Hematopoietic multipotent progenitor cell treated with erythropoietin and hydrocortisone succinate and interleukin-3 and kit ligand, for 4 days (in vitro differentiated cells): ENCODE results near the gene ADCY9.
"Not testable (repeated sequence)": the region's sequence is repeated elsewhere in the genome, so short reads cannot be mapped to it uniquely, and the experiment has no call there.

ENCODE experiments used
- DNase-seq: peaks from one replicate; pipeline ENCODE4 v3.0.0-alpha.2; 2015

Gene ADCY9

DNA sequence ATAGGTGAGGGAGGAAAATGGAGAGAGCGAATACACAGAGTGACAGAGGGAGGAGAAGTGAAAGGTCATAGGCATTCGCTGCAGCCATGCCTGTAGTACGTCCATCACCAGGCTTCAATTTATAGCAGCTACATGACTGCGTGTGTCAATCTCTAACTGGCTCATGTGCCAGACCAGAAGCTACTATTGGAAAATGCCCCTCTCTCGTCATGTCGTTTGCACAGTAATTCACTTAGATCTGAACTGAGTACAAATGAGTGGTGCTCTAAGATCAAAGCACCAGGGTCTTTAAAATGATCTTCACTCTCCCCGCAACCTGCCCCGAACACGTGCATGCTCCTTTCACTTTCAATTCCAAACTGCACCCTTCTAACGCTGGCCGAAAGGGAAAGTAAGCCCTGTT, 51.3 kb downstream of the ADCY9 start:
- no peak for DNase-seq

DNA sequence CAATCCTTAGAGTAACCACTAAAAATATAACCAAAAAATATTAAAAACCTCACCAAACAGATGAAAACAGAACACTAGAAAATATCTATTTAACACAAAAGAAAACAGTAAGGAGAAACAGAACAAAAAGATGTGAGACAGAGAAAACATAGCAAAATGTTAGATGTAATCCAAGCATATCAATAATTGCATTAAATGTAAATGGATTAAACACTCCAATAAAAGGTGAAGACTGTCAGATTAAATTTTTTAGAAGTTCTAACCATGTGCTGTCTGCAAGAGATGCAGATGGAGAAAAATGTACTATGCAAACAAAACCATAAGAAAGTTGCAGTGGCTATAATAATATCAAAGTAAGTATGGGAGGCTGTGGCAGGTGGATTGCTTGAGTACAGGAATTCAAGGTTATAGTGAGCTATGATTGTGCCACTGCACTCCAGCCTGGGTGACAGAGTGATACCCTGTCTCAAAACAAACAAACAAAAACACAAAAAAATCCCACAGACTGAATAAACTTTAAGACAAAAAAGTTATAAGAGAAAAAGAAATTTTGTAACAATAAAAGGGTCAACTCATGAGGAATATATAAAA, 53.9 kb downstream of the ADCY9 start:
- no peak for DNase-seq

DNA sequence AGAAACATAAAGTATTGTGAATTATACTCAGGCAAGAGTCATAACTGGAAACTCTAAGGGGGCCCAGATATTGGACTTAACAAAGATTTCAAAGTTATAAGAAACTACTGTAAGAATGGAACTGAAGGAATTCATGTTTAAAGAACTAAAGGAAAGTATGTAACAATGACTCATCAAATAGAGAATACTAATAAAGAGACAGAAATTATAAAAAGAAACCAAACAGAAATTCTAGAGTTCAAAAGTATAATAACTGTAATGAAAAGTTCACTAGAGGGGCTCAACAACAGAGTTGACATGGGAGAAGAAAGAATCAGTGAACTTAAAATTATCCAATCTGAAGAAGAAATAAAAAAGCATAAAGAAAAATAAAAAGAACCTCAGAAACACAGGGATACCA, 55.4 kb downstream of the ADCY9 start:
- no peak for DNase-seq

DNA sequence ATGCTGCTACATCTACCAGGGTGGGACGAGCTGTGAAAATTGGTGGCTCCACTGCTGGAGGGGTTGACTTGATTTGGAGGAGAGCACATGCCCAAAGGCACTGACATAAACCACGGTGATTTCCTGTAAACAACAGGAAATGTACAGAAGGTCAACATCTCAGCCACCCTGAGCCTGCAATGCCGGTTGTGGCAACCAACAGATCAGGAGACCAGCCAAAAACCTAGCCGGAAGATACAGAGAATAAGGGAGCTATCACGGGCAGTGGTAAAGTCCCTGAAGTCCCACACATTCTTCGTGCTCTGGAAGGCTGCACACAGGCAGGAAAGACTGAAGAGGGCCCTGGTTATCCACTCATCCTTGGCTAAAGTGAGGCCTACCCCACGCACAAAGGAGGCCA, 56.2 kb downstream of the ADCY9 start:
- no peak for DNase-seq

DNA sequence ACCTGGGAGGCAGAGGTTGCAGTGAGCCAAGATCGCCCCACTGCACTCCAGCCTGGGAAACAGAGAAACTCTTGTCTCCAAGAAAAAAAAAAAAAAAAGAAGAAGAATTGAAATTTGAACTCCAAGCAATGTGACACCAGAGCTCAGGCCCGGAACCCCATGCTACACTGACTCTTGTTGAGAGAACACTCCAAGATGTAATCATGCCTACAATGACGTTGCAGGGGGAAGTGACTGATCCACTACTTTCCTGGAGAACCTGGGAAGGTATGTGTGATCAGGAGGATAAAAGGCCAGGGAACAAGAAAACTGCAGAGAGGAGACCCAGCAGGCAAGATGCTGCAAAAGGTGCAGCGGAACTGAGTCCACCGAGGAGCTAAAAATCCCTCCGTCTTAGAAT, 57.9 kb downstream of the ADCY9 start:
- DNase-seq: no peak

DNA sequence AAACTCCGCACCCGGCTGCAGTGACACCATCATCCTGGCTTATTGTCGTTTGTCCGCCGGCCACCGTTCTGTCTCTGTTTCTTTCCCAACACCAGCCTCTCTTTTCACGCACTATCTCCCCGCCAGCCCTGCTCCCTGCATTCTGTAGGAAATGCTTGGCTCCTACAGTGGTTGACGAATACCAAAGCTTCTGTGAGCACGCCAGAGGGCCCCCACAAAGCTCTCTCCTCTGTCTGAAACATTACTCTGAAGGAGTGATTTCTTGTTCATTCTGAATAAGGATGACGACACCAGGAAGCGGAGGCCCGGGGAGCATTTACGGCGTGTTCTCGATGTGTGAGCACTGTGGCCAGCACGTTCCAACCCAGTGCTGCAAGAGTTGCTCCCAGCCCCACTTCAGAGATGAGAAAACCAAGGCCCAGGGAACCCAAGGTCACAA, 58.8 kb downstream of the ADCY9 start:
- DNase-seq: no peak

DNA sequence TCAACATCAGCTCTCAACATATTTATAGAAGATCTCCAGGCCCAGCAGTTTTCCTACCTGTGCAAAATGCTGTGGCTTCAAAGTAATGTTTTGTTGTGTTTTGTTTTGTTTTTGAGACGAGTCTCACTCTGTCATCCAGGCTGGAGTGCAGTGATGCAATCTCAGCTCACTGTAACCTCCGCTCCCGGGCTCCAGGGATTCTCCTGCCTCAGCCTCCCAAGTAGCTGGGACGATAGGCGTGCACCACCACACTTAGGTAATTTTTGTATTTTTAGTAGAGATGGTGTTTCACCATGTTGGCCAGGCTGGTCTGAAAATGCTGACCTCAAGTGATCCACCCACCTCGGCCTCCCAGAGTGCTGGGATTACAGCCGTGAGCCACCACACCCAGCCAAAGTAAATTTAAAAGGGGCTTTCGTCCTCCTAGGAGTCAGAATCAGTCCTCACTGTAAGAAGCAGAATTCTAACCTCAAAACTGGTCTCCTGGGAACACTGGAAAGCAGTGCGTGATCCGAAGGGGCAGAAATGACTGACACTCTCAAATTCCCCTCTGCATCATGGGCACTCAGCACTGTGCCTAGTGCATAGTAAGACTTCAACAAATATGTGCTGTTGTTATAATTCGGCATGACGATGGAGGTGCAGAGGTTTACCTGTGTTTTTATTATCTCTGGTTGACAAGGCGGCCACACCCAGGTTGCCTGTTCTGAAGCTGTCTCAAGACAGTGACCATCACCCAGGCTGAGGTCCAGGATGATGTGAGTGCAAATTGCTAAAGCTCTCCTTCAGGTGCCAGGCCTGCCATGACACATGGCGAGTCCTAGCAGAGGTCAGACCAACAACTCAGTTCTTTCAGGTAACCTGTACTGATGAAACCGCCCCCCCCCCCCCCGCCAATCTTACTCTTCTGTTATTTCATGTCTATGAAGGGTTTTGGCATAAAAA, 59.8 kb downstream of the ADCY9 start:
- no peak for DNase-seq

DNA sequence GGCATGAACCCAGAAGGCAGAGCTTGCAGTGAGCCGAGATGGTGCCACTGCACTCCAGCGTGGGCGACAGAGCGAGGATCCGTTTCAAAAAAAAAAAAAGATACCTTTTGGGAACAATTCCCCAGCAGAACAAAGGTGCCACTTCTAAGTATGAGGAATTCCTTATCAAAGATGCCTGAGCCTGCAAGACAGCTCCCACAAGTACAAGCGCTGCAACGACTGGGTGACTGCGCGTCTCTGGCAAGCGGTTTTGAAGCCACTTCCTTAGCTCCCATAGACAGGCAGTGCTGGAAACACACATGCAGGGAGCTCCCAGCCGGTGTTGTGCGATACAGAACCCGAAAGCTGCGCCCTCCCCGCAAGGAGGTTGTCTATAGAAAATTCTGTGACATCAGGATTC, 60.5 kb downstream of the ADCY9 start:
- no peak for DNase-seq

DNA sequence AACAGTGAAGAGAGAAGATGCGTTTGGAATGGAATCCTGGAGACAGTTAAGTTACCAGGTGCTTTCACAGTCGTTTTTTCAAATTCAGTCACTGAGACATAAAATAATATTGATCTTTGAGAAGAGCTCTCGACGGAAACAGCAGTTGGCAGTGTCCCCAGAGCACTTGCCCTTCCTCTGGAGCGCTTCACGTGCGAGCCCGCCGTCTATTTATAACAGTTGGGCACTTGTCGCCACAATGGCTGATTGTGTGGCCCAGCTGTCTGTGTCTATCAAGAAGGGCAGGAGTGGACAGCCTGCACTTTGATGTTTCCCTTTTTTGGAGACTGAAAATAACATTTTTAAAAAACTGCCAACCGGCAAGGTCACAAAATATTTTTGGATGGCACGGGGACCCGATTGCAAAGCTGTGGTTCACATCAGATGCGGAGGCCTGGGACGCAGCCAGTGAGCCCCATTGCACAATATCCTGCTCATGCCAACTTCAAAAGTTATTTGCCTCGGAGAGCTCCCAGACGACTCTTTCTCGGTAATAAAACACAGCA, 62.9 kb downstream of the ADCY9 start:
- DNase-seq: peak; percentile 84

DNA sequence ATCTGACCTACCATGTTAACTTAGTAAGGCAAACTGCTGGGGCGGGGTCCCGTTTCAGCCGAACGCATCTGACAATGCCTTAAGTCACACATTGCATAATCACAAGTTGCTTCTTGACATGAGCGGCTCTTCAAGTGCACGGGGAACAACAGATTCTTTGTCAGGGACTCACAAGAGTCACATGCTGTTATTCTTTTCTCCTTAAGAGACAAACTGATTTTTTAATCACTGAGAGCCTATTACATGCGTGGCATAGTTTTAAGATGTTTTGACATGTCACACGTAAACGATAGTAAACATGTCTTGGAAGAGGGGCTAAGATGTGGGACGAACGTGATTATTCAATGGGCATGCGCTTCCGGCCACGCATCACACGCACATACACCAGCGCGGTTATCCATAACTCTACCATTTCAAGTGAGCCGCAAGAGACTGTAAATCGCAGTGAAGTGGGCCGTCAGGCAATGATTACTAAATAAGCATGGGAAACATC, 63.4 kb downstream of the ADCY9 start:
- DNase-seq: peak; percentile 57

DNA sequence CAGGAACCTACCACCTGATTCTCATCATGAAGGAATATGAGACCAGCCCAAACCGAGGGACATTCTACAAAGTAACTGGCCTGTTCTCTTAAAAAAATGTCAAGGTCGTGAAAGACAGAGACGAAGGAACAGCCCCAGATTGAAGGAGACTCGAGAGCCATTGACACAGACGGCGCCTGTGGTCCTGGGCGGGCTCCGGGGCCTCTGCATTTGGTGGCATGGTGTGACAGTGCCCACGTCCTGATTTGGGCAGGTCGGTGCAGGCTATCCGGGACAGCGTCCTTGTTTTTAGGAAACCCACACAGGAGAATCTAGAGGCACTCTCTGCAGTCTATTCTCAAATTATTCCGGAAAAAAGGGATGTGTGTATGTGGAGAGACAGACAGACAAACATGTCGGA, 64.1 kb downstream of the ADCY9 start:
- no peak for DNase-seq

DNA sequence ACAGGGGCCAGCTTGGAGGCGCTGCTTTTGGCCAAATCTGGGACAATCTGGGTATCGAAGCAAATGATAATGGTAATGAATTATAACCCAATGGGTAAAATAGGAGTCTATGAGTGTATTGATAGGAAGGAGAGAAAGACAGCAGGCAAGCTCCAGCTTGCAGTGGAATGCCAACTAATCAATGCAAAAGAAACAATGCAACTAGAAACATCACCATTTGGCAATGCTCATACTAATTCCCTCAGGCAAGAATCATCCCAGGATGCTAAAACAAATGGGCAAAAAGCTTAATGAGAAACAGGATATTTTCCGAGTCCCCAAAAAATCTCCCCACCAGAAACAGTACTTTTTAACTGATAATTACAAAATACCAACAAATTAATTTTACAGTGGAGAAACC, 64.7 kb downstream of the ADCY9 start:
- DNase-seq: no peak

DNA sequence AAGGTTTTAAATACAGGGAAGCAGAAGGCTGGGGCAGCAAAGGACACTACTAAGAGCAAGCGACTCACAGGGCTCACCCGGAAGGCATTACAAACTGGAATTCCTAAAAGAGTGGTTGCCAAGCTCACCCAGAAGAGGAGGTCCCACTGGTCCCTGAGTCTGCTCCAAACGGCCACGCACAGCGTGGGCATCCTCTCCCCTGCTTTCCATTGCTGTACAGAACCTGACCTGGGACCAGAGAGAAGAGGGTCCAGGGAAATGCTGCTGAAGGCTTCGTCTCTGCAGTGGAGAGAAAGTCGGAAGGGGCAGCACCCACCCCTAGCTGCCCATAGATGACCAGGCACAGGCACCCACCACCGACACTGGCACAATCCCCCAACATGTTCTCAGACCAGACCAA, 67.2 kb downstream of the ADCY9 start:
- DNase-seq: no peak

DNA sequence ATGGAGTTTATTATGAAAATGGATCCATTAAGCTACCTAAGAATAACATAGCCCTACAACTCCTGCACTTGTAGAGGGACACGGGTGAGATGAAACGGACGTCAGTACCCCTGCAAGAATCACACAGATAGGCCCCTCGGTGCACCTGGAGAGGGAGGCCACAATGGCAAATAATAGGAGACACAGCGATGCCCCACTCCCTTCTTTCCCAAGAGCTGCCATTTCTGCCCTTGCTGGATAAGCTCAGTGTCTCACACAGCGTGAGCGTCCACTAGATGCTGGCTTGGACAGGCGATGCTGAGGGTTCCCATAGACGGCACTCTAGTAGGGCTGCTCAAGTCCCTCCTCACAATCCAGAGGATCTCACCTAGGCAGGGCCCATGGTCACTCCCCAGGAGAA, 67.8 kb downstream of the ADCY9 start:
- DNase-seq: no peak

DNA sequence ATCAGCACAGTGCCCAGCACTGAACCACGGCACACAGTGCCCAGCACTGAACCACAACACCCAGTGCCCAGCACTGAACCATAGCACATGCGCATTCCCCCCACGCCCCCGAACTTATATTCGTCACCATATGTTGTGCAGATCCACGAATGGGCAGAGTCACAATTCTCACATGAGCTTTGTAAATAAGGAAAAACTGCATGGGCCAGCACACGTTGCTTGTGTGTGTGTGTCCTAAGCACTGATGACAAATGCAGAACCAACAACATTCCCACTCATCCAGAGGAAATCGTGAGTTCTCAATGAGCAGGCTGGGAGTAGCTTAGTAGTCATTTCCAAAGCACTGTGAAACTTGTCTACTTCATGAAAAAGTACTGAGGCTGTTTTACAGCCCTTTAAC, 70.0 kb downstream of the ADCY9 start:
- DNase-seq: no peak

DNA sequence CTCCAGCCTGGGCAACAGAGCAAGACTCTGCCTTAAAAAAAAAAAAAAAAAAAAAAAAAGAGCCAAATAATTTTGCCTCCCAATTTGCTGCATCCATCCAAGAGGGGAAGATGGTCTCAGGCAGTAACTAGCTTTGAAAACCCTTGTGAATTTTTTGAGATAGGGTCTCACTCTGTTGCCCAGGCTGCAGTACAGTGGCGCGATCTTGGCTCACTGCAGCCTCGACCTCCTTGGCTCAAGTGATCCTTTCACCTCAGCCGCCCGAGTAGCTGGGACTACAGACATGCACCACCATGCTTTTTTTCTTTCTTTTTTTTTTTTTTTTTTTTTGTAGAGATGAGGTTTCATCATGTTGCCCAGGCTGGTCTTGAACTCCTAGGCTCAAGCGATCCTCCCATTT, 70.7 kb downstream of the ADCY9 start:
- DNase-seq: not testable (repeated sequence)

DNA sequence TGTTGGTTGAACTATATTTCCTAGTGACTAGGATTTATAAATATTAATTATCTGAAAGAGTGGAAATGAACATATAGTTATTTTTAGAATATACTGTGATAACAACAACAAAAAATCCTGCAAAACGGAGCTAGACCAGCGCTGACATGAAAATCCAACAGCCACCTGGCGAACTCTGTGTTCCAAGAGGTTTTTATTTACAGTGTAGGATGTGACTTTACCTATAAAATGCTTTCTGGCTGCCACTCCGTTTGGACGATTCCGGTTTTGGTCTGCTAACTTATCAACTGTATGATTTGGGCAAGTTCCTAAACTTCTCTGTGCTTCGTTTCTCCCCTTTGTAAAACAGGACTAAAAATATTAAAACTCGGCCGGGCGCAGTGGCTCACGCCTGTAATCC, 73.7 kb downstream of the ADCY9 start:
- DNase-seq: no peak

DNA sequence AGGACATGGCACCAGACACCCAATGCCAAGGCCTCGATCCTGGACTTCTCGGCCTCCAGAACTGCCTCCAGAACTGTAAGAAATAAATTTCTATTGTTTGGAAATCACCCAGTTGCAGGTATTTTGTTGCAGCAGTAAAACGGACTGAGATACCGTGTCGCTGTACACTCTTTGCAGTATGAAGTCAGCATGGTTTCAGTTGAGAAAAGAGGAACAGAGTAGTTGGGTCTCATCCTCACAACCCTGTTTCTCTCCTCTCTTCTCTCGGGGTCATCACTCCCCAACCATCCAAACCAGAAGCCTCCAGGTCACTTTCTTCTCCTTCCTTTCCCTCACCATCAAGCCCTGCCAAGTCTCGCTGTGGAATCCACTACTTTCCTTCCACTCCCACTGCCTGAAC, 77.8 kb downstream of the ADCY9 start:
- DNase-seq: no peak

DNA sequence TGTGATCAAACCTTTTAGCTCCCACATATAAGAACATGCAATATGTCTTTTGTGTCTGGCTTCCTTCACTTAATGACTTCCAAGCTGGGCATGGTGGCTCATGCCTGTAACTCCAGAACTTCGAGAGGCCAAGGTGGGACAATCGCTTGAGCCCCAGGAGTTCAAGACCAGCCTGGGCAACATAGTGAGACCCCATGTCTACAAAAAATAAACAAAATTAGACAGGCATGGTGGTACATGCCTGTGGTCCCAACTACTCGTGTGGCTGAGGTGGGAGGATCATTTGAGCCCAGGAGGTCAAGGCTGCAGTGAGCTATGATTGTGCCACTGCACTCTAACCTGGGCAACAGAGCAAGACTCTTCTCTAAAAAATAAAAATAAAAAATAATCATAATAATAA, 79.3 kb downstream of the ADCY9 start:
- not testable (repeated sequence) for DNase-seq

DNA sequence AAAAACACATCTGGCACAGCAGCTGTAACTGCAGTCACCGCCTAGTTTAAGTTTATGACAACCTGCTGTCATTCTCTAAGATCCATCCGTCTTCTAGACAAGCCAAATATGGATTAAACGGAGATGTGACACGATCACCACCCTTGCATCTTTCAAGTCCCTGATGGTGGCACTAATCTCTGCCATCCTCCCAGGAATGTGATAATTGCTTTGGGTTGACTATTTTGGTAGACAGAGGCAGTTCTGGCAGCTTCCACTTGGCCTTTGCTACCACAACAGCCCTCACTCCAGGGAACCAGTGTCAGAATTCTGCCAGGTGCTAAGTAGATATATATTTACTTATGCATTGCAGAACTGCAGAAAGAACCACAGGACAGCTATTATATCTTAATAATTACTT, 81.3 kb downstream of the ADCY9 start:
- DNase-seq: no peak

DNA sequence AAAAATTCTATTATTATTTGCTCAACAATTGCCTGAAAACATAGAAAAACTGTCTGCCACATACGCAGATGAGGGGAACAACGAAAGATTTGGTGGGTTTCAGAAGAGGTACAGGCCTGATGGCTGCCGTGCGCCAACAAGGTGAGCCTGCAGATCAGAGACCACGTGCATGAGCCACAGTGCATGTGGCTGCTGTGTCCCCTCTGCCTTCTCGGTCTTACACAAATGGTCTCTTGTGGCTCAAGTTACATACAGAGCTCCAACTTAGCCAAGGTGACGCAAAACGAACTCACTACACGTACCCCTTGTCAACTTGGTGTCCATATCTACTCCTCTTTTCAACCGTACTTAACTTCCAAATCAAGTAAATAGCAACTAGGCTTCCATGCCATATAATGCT, 82.3 kb downstream of the ADCY9 start:
- no peak for DNase-seq

DNA sequence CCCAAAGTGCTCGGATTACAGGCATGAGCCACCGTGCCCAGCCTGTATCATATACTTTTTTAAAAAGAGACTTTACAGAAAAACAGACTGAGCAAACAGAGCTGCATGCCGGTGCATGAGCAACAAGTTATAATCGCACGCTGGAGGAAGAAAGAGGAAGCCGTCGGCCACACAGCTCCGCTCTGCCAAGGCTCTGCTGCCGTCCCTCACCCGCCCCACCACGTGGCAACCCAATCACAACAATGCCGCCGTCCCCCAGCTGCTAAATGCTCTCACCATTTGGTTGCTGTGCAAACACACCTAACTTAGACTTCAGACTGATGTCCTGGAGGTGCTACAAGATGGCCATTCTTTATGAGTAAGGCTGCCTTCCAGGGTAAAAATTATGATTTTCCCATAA, 83.5 kb downstream of the ADCY9 start:
- DNase-seq: peak; percentile 86

DNA sequence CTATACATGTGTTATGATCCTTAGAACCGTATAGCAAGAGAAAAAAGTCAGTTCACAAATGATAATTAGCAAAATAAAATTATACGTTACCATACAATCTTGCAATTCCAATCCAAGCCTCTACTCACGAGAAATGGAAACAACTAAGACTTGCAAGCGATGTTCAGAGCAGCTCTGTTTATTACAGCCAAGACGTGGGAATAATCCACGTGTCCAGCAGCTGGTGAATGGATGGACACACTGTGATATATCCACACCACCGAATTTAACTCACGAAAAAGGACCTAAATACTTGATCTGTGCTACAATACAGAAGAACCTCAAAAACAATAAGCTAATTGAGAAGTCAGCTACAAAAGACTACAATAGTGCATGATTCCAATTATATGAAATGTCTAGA, 88.1 kb downstream of the ADCY9 start:
- DNase-seq: no peak

DNA sequence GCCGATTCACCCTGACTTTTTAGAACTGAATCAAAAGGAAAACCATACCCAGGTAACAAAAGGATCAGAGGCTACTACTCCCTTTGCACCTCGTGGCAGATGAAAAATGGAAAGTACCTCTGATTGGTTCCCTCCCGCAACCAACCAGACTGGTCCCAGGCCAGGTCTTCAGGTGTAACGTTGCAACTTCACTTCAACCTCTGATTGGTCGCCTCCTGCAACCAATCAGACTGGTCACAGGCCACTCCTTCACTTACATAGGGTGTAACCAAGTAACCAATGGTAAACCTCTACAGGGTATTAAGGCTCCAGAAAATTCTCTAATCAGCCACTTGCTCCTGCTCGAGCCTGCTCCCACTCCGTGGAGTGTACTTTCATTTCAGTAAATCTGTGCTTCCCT, 89.4 kb downstream of the ADCY9 start:
- no peak for DNase-seq
